HCT116 (cell line): ENCODE measurements around the gene CEP131. TPM values are rescaled to one million over a fixed set of nuclear protein-coding genes. Genes with fewer than 3 reads are reported as not detected.

Source experiments
- ATAC-seq: fragments of 200-7000 bp; cut with Tn5 transposase; 2 replicates; pipeline ENCODE4 v1.9.1; 2020; ENCODE audit warnings: mild to moderate bottlenecking, moderate library complexity
- BruUV-seq: library from RNA; stranded (reverse); fragments of 400-500 nt; replicated peaks from 2 replicates; lab custom pipeline; 2021; lab: Mats Ljungman, UMichigan
- CTCF ChIA-PET: fragments of 300-600 bp; sonication (Branson Sonifier 250); formaldehyde crosslinking; loops from one replicate; lab custom pipeline; 2021; ENCODE audit warnings: antibody characterized with exemption; lab: Charles Lee
- POLR2A ChIA-PET: fragments of 300-600, 350-600 bp; sonication (Branson Sonifier 250); formaldehyde crosslinking; loops from one replicate; lab custom pipeline; 2021; ENCODE audit warnings: antibody characterized with exemption; lab: Charles Lee
- RAD21 ChIA-PET, 2 experiments: fragments of 300-600 bp; sonication (Branson Sonifier 250); formaldehyde crosslinking; loops; one replicate each; lab custom pipeline; 2023; ENCODE audit warnings: low total read pairs in 2 of 2; ENCODE audit not compliant: uncharacterized antibody in 2 of 2, unreplicated experiment in 2 of 2, low non-redundant PET in 1 of 2; lab: Charles Lee
- DNase-seq: peaks from one replicate; pipeline ENCODE4 v3.0.0-alpha.2; 2010; ENCODE audit warnings: low read depth, low spot score
- H2AFZ ChIP-seq: fragments of 200-600 bp; shearing (Covaris generic), sonication (generic); 2 replicates; pipeline ENCODE4 v1.6.1; 2017; ENCODE audit warnings: low read depth, mixed run types, mixed read lengths, antibody characterized with exemption, low read length; ENCODE audit not compliant: poor library complexity, severe bottlenecking
- H3K27ac ChIP-seq: 2 replicates; pipeline ENCODE4 v1.5.1; 2012; ENCODE audit warnings: low read depth, low read length
- H3K27me3 ChIP-seq: fragments of 200-600 bp; sonication (generic); 2 replicates; pipeline ENCODE4 v1.6.1; 2016; ENCODE audit warnings: mixed run types, low read length, mixed read lengths; ENCODE audit not compliant: insufficient read depth
- H3K36me3 ChIP-seq, 2 experiments: fragments of 200-500 bp in 1 of 2; fragments of 200-600 bp in 1 of 2; sonication (Bioruptor generic) in 1 of 2; sonication (generic) in 1 of 2; 2 replicates each; pipeline versions ENCODE4 v1.5.1 to v1.6.1; 2014 to 2016; ENCODE audit warnings: low read length in 2 of 2, inconsistent platforms in 1 of 2, mixed read lengths in 1 of 2, mixed run types in 1 of 2; ENCODE audit not compliant: insufficient read depth in 2 of 2, control insufficient read depth in 1 of 2
- H3K4me1 ChIP-seq, 2 experiments: fragments of 200-600 bp in 1 of 2; sonication (generic) in 1 of 2; 2 replicates each; pipeline versions ENCODE4 v1.5.1 to v1.6.1; 2012 to 2017; ENCODE audit warnings: low read length in 2 of 2, inconsistent platforms in 1 of 2, mild to moderate bottlenecking in 1 of 2, mixed read lengths in 1 of 2, mixed run types in 1 of 2, moderate library complexity in 1 of 2; ENCODE audit not compliant: insufficient read depth in 2 of 2, control insufficient read depth in 1 of 2
- H3K4me2 ChIP-seq: fragments of 200-600 bp; sonication (generic); 2 replicates; pipeline ENCODE4 v1.6.1; 2017; ENCODE audit warnings: mixed run types, low read length, mixed read lengths
- H3K4me3 ChIP-seq, 2 experiments: fragments of 200-600 bp in 1 of 2; sonication (generic) in 1 of 2; replicated peaks in 1 of 2; 2 replicates each; pipeline ENCODE4 v1.5.1; 2011 to 2016; ENCODE audit warnings: low read length in 2 of 2, control low read depth in 1 of 2, low read depth in 1 of 2, mild to moderate bottlenecking in 1 of 2, mixed read lengths in 1 of 2, mixed run types in 1 of 2
- H3K79me2 ChIP-seq: fragments of 200-600 bp; sonication (generic); 2 replicates; pipeline ENCODE4 v1.6.1; 2017; ENCODE audit warnings: mild to moderate bottlenecking, mixed run types, low read length, moderate library complexity, mixed read lengths; ENCODE audit not compliant: insufficient read depth
- H3K9ac ChIP-seq: fragments of 200-600 bp; sonication (generic); 2 replicates; pipeline ENCODE4 v1.6.1; 2016; ENCODE audit warnings: low read length, mixed read lengths
- H3K9me2 ChIP-seq: fragments of 200-600 bp; sonication (generic), shearing (Covaris generic); 2 replicates; pipeline ENCODE4 v1.6.1; 2017; ENCODE audit warnings: mixed run types, mild to moderate bottlenecking, moderate library complexity; ENCODE audit not compliant: insufficient read depth
- H3K9me3 ChIP-seq, 2 experiments: fragments of 200-500 bp in 1 of 2; fragments of 200-600 bp in 1 of 2; sonication (Bioruptor generic) in 1 of 2; sonication (generic) in 1 of 2; 2 replicates each; pipeline ENCODE4 v1.6.1; 2014 to 2017; ENCODE audit warnings: low read length in 2 of 2, mixed read lengths in 2 of 2, inconsistent platforms in 1 of 2, low read depth in 1 of 2, mild to moderate bottlenecking in 1 of 2, mixed run types in 1 of 2, moderate library complexity in 1 of 2; ENCODE audit not compliant: control insufficient read depth in 1 of 2, insufficient read depth in 1 of 2
- H4K20me1 ChIP-seq: fragments of 200-600 bp; sonication (generic), shearing (Covaris generic); 2 replicates; pipeline ENCODE4 v1.6.1; 2017; ENCODE audit warnings: mixed run types, mild to moderate bottlenecking, moderate library complexity; ENCODE audit not compliant: insufficient read depth
- EGR1 ChIP-seq: IDR thresholded peaks from 2 replicates; pipeline ENCODE4 v1.6.1; 2012; ENCODE audit warnings: low read depth
- EZH2 ChIP-seq: fragments of 200-600 bp; sonication (generic); IDR thresholded peaks from 2 replicates; pipeline ENCODE4 v1.6.1; 2017; ENCODE audit warnings: antibody characterized with exemption, mixed run types
- EZH2phosphoT487 ChIP-seq: fragments of 200-600 bp; IDR thresholded peaks from 2 replicates; pipeline ENCODE4 v1.6.1; 2018; ENCODE audit warnings: antibody characterized with exemption, borderline replicate concordance
- FOSL1 ChIP-seq: IDR thresholded peaks from 2 replicates; pipeline ENCODE4 v1.6.1; 2012; ENCODE audit warnings: low read depth
- JUND ChIP-seq: IDR thresholded peaks from 2 replicates; pipeline ENCODE4 v1.6.1; 2012
- MAX ChIP-seq: IDR thresholded peaks from 2 replicates; pipeline ENCODE4 v1.6.1; 2012
- POLR2A ChIP-seq: IDR thresholded peaks from 2 replicates; pipeline ENCODE4 v1.7.0; 2011; ENCODE audit warnings: borderline replicate concordance; ENCODE audit not compliant: insufficient read depth, insufficient read length; ENCODE audit errors: extremely low read depth
- POLR2AphosphoS5 ChIP-seq: IDR thresholded peaks from 2 replicates; pipeline ENCODE4 v1.6.1; 2011; ENCODE audit warnings: mild to moderate bottlenecking, low read depth, low read length, moderate library complexity
- RAD21 ChIP-seq: IDR thresholded peaks from 2 replicates; pipeline ENCODE4 v1.6.1; 2012; ENCODE audit warnings: low read depth, mild to moderate bottlenecking
- SP1 ChIP-seq: IDR thresholded peaks from 2 replicates; pipeline ENCODE4 v1.6.1; 2012; ENCODE audit warnings: low read depth
- SRF ChIP-seq: IDR thresholded peaks from 2 replicates; pipeline ENCODE4 v1.6.1; 2012; ENCODE audit warnings: low read depth
- ZFX ChIP-seq: fragments of 450-650 bp; IDR thresholded peaks from 2 replicates; pipeline ENCODE4 v1.6.1; 2017
- ZNF274 ChIP-seq: fragments of 200-500 bp; sonication (Bioruptor generic); IDR thresholded peaks from 2 replicates; pipeline ENCODE4 v1.6.1; 2014; ENCODE audit warnings: mild to moderate bottlenecking, low read depth, low read length, inconsistent platforms
- intact Hi-C: fragments of 100-400 bp; cut with micrococcal nuclease; formaldehyde crosslinking; loops from 2 replicates; pipeline ENCODE4 v1.10.0; 2022
- total RNA-seq: library from RNA; stranded (reverse); gene quantifications from one replicate; pipeline ENCODE4 v1.2.1, GENCODE V29; 2021; ENCODE audit not compliant: unreplicated experiment
- TF ChIP-seq, protein P1 (sequence below): IDR thresholded peaks from 2 replicates; pipeline ENCODE4 v1.6.1; 2012
- TF ChIP-seq, protein P2 (sequence below): IDR thresholded peaks from 2 replicates; pipeline ENCODE4 v1.6.1; 2011; ENCODE audit warnings: mild to moderate bottlenecking, low read length, moderate library complexity; ENCODE audit not compliant: insufficient replicate concordance; ENCODE audit errors: extremely low read depth

Gene CEP131
- total RNA-seq, 1 experiment from 2014 or later, result 30.2 TPM

GRCh38 chr17:81260641-81261040, 37.9 kb upstream of the CEP131 start:
- Histone ChIP-seq H3K36me3 (peaks cover 31 to 46% of the 10 kb centered on the region in 2 experiments; a peak in 3 of 4 replicates), H3K4me2 (no peak overlapping the region), H3K9me2 (no peaks in the 10 kb centered on the region), H3K9ac (no peak overlapping the region), H3K9me3 (no peaks in the 10 kb centered on the region), H3K79me2 (no peaks in the 10 kb centered on the region), H3K27ac (no peak overlapping the region), H4K20me1 (no peaks in the 10 kb centered on the region), H3K4me3 (no peak overlapping the region)
- ChIA-PET CTCF (no interaction called here), POLR2A (no interaction called here)
- ATAC-seq, result no peak
- TF ChIP-seq EZH2phosphoT487 (no peak), ZFX (no peak), SRF (no peak), RAD21 (no peak), POLR2AphosphoS5 (no peak), JUND (no peak), SP1 (no peak), EZH2 (no peak), POLR2A (no peak), MAX (no peak), EGR1 (no peak), ZNF274 (no peak), FOSL1 (no peak)
- TF ChIP-seq, protein P1, sequence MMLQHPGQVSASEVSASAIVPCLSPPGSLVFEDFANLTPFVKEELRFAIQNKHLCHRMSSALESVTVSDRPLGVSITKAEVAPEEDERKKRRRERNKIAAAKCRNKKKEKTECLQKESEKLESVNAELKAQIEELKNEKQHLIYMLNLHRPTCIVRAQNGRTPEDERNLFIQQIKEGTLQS, result no peak
- TF ChIP-seq, protein P2, sequence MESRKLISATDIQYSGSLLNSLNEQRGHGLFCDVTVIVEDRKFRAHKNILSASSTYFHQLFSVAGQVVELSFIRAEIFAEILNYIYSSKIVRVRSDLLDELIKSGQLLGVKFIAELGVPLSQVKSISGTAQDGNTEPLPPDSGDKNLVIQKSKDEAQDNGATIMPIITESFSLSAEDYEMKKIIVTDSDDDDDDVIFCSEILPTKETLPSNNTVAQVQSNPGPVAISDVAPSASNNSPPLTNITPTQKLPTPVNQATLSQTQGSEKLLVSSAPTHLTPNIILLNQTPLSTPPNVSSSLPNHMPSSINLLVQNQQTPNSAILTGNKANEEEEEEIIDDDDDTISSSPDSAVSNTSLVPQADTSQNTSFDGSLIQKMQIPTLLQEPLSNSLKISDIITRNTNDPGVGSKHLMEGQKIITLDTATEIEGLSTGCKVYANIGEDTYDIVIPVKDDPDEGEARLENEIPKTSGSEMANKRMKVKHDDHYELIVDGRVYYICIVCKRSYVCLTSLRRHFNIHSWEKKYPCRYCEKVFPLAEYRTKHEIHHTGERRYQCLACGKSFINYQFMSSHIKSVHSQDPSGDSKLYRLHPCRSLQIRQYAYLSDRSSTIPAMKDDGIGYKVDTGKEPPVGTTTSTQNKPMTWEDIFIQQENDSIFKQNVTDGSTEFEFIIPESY, result no peak
- TF ChIP-seq, all 23 proteins: peak for 0
- no peaks in the 10 kb centered on the region for H3K27me3 ChIP-seq
- intact Hi-C loops, result no loop called here
- RAD21 ChIA-PET, result no interaction called here
- no peak overlapping the region for H2AFZ ChIP-seq
- DNase-seq, result no peak
- no TSS peak for BruUV-seq
- H3K4me1 ChIP-seq, result no peaks in the 10 kb centered on the region
